ENCODE data around the gene CACNB4.

CACNB4 gene

DNA sequence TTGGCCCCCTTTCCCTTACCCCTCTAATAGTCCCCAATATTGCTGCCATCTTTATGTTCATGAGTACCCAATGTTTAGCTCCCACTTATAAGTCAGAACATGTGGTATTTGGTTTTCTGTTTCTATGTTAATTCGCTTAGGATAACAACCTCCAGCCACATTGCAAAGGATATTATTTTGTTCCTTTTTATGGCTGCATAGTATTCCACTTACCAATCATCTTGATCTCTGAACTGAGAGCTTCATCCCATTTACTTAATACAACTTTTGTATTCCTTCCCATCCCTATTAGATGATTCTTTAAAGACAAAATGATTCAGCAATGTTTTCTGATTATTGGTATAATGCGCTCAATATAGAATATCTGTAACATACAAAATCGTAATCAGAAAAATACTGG, 307.3 kb downstream of the CACNB4 start:
- Histone ChIP-seq H3K27ac (replicated peaks) (no peak overlapping the region), H3K27me3 (ENCODE audit: insufficient read depth, poor library complexity, severe bottlenecking) (no peaks in the 10 kb centered on the region), H3K4me3 (replicated peaks; ENCODE audit: insufficient read depth, low read length) (no peak overlapping the region)
- no peak for DNase-seq (ENCODE audit: low read depth in 1 of 2, low spot score in 1 of 2)
- no peak for TF ChIP-seq POLR2AphosphoS5 (IDR thresholded peaks at IDR 0.05; ENCODE audit: low read depth)
- TF ChIP-seq GABPA (IDR thresholded peaks at IDR 0.05; ENCODE audit: low read depth), result no peak
- TF ChIP-seq, protein P1, sequence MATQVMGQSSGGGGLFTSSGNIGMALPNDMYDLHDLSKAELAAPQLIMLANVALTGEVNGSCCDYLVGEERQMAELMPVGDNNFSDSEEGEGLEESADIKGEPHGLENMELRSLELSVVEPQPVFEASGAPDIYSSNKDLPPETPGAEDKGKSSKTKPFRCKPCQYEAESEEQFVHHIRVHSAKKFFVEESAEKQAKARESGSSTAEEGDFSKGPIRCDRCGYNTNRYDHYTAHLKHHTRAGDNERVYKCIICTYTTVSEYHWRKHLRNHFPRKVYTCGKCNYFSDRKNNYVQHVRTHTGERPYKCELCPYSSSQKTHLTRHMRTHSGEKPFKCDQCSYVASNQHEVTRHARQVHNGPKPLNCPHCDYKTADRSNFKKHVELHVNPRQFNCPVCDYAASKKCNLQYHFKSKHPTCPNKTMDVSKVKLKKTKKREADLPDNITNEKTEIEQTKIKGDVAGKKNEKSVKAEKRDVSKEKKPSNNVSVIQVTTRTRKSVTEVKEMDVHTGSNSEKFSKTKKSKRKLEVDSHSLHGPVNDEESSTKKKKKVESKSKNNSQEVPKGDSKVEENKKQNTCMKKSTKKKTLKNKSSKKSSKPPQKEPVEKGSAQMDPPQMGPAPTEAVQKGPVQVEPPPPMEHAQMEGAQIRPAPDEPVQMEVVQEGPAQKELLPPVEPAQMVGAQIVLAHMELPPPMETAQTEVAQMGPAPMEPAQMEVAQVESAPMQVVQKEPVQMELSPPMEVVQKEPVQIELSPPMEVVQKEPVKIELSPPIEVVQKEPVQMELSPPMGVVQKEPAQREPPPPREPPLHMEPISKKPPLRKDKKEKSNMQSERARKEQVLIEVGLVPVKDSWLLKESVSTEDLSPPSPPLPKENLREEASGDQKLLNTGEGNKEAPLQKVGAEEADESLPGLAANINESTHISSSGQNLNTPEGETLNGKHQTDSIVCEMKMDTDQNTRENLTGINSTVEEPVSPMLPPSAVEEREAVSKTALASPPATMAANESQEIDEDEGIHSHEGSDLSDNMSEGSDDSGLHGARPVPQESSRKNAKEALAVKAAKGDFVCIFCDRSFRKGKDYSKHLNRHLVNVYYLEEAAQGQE (IDR thresholded peaks at IDR 0.05; ENCODE audit: insufficient replicate concordance, low read depth), result no peak
- TF ChIP-seq, protein P2, sequence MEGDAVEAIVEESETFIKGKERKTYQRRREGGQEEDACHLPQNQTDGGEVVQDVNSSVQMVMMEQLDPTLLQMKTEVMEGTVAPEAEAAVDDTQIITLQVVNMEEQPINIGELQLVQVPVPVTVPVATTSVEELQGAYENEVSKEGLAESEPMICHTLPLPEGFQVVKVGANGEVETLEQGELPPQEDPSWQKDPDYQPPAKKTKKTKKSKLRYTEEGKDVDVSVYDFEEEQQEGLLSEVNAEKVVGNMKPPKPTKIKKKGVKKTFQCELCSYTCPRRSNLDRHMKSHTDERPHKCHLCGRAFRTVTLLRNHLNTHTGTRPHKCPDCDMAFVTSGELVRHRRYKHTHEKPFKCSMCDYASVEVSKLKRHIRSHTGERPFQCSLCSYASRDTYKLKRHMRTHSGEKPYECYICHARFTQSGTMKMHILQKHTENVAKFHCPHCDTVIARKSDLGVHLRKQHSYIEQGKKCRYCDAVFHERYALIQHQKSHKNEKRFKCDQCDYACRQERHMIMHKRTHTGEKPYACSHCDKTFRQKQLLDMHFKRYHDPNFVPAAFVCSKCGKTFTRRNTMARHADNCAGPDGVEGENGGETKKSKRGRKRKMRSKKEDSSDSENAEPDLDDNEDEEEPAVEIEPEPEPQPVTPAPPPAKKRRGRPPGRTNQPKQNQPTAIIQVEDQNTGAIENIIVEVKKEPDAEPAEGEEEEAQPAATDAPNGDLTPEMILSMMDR (IDR thresholded peaks at IDR 0.05; ENCODE audit: insufficient read depth, low read length), result no peak
- TF ChIP-seq SPI1 (IDR thresholded peaks at IDR 0.05; ENCODE audit: borderline replicate concordance, low read depth), result no peak

DNA sequence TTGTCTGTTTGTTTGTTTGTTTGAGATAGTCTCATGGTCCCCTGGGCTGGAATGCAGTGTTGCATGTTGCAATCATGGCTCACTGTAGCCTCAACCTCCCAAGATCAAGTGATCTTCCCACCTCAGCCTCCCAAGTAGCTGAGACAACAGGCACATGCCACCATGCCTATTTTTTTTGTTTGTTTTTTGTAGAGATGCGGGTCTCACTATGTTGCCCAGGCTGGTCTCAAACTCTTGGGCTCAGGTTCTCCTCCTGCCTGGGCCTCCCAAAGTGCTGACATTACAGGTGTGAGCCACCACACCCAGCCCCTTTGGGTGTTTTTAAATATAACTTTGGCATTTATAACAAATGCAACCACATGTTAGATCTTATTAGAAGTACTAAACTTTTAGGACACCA, 308.2 kb downstream of the CACNB4 start:
- TF ChIP-seq, protein P2 (IDR thresholded peaks at IDR 0.05; ENCODE audit: insufficient read depth, low read length), result no peak
- TF ChIP-seq SPI1 (IDR thresholded peaks at IDR 0.05; ENCODE audit: borderline replicate concordance, low read depth), result no peak
- TF ChIP-seq POLR2AphosphoS5 (IDR thresholded peaks at IDR 0.05; ENCODE audit: low read depth), result no peak
- TF ChIP-seq, protein P1 (IDR thresholded peaks at IDR 0.05; ENCODE audit: insufficient replicate concordance, low read depth), result no peak
- TF ChIP-seq GABPA (IDR thresholded peaks at IDR 0.05; ENCODE audit: low read depth), result no peak
- H3K27me3 ChIP-seq (ENCODE audit: insufficient read depth, poor library complexity, severe bottlenecking), result no peaks in the 10 kb centered on the region
- H3K27ac ChIP-seq (replicated peaks), result no peak overlapping the region
- no peak for DNase-seq (ENCODE audit: low read depth in 1 of 2, low spot score in 1 of 2)
- H3K4me3 ChIP-seq (replicated peaks; ENCODE audit: insufficient read depth, low read length), result no peak overlapping the region

DNA sequence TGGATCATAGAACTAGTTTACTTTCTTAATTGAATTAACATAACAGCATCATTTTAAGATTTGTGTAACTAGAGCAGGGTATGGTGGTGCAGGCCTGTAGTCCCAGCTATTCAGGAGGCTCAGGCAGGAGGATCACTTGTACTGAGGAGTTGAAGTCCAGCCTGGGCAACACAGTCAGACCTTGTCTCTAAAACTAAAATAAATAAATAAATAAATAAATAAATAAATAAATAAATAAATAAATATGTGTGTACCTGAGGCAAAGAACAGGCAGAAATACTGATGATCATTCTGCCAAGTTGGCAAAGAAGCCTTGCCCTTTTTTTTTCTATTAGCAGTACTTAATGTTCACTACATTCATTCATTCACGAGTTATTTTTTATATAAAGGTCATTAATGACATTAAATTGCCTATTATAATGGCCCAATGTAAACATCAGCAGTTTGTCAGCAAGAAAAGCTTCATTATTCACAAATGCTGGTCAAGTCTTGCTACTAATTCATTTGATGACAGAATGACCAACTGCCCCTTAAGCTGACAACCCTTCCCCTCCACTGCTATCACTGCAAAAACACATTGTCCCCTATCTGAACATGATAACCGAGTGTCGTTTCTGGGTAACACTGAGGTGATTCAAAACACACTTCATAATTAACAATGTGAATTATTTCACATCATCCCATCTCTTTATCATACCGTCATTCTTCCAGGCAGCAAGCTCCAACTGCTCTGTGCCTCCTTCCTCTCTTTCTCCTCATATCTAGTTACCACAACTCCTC, 309.6 kb downstream of the CACNB4 start:
- no peaks in the 10 kb centered on the region for H3K27me3 ChIP-seq (ENCODE audit: insufficient read depth, poor library complexity, severe bottlenecking)
- no peak overlapping the region for H3K4me3 ChIP-seq (replicated peaks; ENCODE audit: insufficient read depth, low read length)
- no peak for TF ChIP-seq SPI1 (IDR thresholded peaks at IDR 0.05; ENCODE audit: borderline replicate concordance, low read depth)
- TF ChIP-seq GABPA (IDR thresholded peaks at IDR 0.05; ENCODE audit: low read depth), result no peak
- TF ChIP-seq, protein P2 (IDR thresholded peaks at IDR 0.05; ENCODE audit: insufficient read depth, low read length), result no peak
- TF ChIP-seq, protein P1 (IDR thresholded peaks at IDR 0.05; ENCODE audit: insufficient replicate concordance, low read depth), result no peak
- no peak for TF ChIP-seq POLR2AphosphoS5 (IDR thresholded peaks at IDR 0.05; ENCODE audit: low read depth)
- H3K27ac ChIP-seq (replicated peaks), result no peak overlapping the region
- no peak for DNase-seq (ENCODE audit: low read depth in 1 of 2, low spot score in 1 of 2)
